SJCRH30 (cell line): ENCODE measurements around the gene RPL27A. TPM values are rescaled to one million over a fixed set of nuclear protein-coding genes. Genes with fewer than 3 reads are reported as not detected.
A peak's percentile ranks its signal among the peaks of the same experiment; 100 is the strongest.

Experiments
- DNase-seq, 2 experiments: peaks; one replicate each; pipeline ENCODE4 v3.0.0-alpha.2; 2015 to 2020
- H3K27ac ChIP-seq: fragments of 250-450 bp; sonication (Bioruptor Pico); 2 replicates; pipeline ENCODE4 v1.5.1; 2020; ENCODE audit warnings: mild to moderate bottlenecking, moderate library complexity
- H3K27me3 ChIP-seq: fragments of 250-450 bp; sonication (Bioruptor Pico); 2 replicates; pipeline ENCODE4 v1.5.1; 2020; ENCODE audit warnings: mild to moderate bottlenecking, moderate library complexity
- H3K36me3 ChIP-seq: fragments of 250-450 bp; sonication (Bioruptor Pico); 2 replicates; pipeline ENCODE4 v1.5.1; 2020; ENCODE audit warnings: mild to moderate bottlenecking, moderate library complexity
- H3K4me1 ChIP-seq: fragments of 250-450 bp; sonication (Bioruptor Pico); 2 replicates; pipeline ENCODE4 v1.5.1; 2020; ENCODE audit warnings: mild to moderate bottlenecking, moderate library complexity
- H3K4me3 ChIP-seq: fragments of 250-450 bp; sonication (Bioruptor Pico); 2 replicates; pipeline ENCODE4 v1.5.1; 2020; ENCODE audit warnings: mild to moderate bottlenecking, moderate library complexity
- H3K9me3 ChIP-seq: fragments of 250-450 bp; sonication (Bioruptor Pico); replicated peaks from 2 replicates; pipeline ENCODE4 v1.5.1; 2020; ENCODE audit warnings: mild to moderate bottlenecking, moderate library complexity
- total RNA-seq: library from RNA; depleted of rRNA; stranded (reverse); fragments of >200 nt; shearing (Covaris generic); gene quantifications from 2 replicates; pipeline ENCODE4 v1.2.3, GENCODE V29; 2014; rRNA removed

Gene RPL27A
- total RNA-seq, 1 experiment from 2014 or later = 1,468 TPM

DNA sequence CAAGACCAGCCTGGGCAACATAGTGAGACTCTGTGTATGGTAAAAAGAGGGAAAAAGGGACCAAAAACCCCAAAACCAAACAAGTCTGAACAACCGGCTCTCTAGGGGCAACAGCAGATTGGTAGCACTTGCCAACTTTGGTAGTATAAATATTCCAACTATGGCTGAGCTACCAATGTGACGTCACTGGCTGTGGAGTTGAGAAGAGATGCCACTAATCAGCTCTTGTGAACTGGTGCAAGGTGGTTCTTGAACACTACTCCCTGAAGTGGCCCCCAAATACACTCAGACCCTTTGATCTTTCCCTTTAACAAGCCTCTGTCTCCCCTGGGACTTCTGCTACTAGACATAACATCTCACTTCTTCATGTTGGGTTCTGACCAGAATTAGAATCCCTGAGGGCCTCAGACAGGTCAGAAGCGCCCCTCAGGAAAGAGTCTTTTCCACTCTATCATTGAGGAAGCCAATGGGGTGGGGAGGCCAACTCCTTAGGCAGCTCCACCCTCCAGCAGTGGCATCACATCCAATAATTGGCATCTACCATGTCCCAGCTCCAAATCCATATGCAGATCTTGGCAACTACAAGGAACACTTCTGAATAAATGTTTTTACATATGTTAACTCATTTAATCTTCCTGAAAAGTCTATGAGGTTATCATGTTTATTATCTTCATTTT, 49.2 kb downstream of the RPL27A start:
- Histone ChIP-seq H3K27ac (no peak overlapping the region), H3K36me3 (peaks cover 19% of the 10 kb centered on the region), H3K4me1 (peaks cover 19% of the 10 kb centered on the region), H3K9me3 (no peaks in the 10 kb centered on the region), H3K4me3 (no peak overlapping the region), H3K27me3 (no peaks in the 10 kb centered on the region)
- DNase-seq = no peak

DNA sequence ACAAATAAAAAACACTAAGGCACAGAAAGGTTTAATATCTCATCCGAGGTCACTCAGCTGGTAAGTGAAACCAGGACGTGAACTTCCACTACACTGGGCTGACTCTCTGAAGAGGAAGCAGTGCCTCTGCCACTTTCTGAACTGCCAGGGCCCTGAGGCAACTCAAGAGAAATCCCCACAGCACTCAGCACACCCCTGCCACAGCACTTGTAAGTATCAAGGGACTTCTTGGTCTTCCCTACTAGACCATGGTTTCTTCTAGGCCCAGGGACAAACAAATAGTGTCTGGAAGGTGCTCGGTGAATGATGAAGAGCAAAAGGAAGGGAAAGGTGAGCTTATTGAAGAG, 49.7 kb downstream of the RPL27A start:
- Histone ChIP-seq H3K9me3 (no peaks in the 10 kb centered on the region), H3K36me3 (peaks cover 19% of the 10 kb centered on the region), H3K4me1 (peaks cover 19% of the 10 kb centered on the region), H3K27ac (no peak overlapping the region), H3K4me3 (no peak overlapping the region), H3K27me3 (no peaks in the 10 kb centered on the region)
- no peak for DNase-seq

DNA sequence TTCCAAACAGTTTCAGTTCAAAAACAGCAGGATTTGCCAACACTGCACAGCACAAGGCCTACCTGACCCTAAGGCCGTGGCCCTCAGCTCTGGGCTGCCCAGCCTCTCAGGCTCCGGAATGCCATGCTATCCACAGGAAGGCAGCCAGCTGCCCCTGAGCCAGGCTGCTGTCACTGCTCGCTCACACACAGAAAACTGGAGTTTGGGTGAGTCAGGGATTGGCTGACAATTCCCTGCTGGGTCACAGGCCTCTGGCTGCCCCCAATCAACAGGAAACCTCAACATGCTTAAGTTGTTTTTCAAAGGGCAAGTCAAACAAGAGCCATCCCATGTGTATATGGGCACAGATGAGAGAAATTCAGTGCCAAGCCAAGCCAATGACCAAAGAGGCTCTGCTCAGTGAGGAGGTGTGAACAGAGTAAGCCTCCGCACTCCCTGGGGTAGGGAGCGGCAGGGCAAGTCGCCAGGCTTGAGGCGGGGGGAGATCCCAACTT, 50.2 kb downstream of the RPL27A start:
- no peak overlapping the region for H3K27ac ChIP-seq
- no peaks in the 10 kb centered on the region for H3K9me3 ChIP-seq
- DNase-seq = peak; percentile 19 to 29

DNA sequence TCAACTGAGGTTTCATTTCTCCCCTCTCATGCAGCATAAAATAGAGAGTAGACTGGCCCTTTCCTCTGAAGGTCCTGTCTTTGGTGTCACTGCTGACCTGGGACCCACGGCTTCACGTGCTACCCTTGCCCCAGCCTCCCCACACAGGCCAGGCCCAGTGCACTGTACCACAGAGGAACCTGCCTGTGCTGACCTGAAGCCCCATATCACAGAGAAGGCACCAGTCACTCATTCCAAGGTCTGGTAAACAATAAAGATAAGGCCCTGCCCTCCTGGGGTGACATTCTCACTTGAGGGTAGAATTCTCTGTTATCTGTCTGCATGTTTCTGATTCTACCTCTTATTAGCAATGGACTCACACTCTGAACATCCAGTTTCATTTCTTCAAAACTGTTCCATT, 51.3 kb downstream of the RPL27A start:
- peaks cover 12% of the 10 kb centered on the region for H3K4me1 ChIP-seq
- no peaks in the 10 kb centered on the region for H3K9me3 ChIP-seq
- no peak overlapping the region for H3K27ac ChIP-seq
- peaks cover 23% of the 10 kb centered on the region for H3K36me3 ChIP-seq
- H3K4me3 ChIP-seq = no peak overlapping the region
- H3K27me3 ChIP-seq = no peaks in the 10 kb centered on the region
- no peak for DNase-seq

More for the DNA sequence above, 50.2 kb downstream of the RPL27A start:
- H3K4me3 ChIP-seq = no peak overlapping the region
- H3K27me3 ChIP-seq = no peaks in the 10 kb centered on the region
- peaks cover 19% of the 10 kb centered on the region for H3K4me1 ChIP-seq
- H3K36me3 ChIP-seq = peaks cover 22% of the 10 kb centered on the region

DNA sequence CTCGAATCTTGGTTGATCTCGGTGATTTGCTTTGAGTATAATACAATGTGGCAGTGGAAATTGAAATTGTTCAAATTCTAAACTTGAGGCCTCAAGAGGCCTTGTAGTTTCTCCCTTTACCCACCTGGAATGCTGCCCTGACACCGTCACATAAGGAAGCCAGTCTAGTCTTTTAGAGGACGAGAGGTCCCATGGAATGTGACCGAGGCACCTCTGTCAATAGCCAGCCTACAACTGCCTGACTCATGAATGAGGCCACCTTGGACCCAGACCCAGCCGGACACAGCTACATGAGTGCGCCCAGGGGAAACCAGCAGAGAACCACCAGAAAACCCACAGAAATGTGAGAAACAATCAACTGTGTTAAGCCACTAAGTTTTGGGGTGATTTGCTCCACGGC, 52.5 kb downstream of the RPL27A start:
- no peaks in the 10 kb centered on the region for H3K27me3 ChIP-seq
- H3K4me1 ChIP-seq = peaks cover 7% of the 10 kb centered on the region
- peaks cover 19% of the 10 kb centered on the region for H3K36me3 ChIP-seq
- H3K27ac ChIP-seq = no peak overlapping the region
- no peak overlapping the region for H3K4me3 ChIP-seq
- DNase-seq = no peak
- no peaks in the 10 kb centered on the region for H3K9me3 ChIP-seq

DNA sequence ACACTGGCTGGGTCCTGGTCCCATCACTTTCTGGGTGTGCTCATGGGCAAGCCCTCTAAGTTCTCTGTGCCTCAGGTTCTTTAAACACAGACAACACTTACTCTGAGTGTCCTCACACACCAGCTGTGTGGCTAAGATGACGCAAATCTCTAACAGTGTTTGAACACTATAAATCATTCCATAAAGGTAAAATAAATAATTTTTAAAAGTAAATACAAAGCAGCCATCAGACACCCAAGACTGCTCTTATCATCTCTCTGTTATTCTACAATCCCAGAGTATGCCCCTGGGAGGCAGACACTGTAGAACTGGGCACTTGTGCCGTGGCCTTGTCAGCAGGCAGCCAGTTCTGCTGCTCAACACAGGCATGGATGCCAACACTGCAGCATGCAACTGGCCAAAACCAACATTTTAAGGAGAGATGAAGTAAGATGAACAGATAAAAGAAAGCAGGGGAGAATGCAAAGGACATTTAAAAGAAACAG, 56.8 kb downstream of the RPL27A start:
- no peaks in the 10 kb centered on the region for H3K9me3 ChIP-seq
- peaks cover 14% of the 10 kb centered on the region for H3K36me3 ChIP-seq
- DNase-seq = no peak
- no peaks in the 10 kb centered on the region for H3K27me3 ChIP-seq
- H3K4me1 ChIP-seq = no peaks in the 10 kb centered on the region
- no peak overlapping the region for H3K4me3 ChIP-seq
- no peak overlapping the region for H3K27ac ChIP-seq

Other genes starting within 250 kb of the RPL27A start
- 4.7 and 6.6 TPM in 2 replicates for gene STK33, start 88.6 kb upstream of the RPL27A start, total RNA-seq
- 2.0 and 3.5 TPM in 2 replicates for gene TRIM66, start 127 bp upstream of the RPL27A start, total RNA-seq
- gene AKIP1, start 228.4 kb downstream of the RPL27A start, total RNA-seq = 22.6 and 22.7 TPM in 2 replicates